ENCODE results near the gene PIP5K1B. TPM values are rescaled to one million over a fixed set of nuclear protein-coding genes. Genes with fewer than 3 reads are reported as not detected.

PIP5K1B gene
- total and polyA plus RNA-seq, 2 of the 13 experiments (the other 11 are each of a cell fraction or from before 2014, with no cell fraction given): 15.8 to 17.5 TPM

GRCh38 chr9:68739621-68740174 is 34.7 kb downstream of the PIP5K1B start (continued):
- TF ChIP-seq KIAA2018 (CRISPR knock-in tag; IDR thresholded peaks at IDR 0.05; ENCODE audit: borderline replicate concordance): no peak
- peak; percentile 50 for TF ChIP-seq ASH2L (IDR thresholded peaks at IDR 0.05; ENCODE audit: insufficient read length, low read depth, low read length)
- no peak for TF ChIP-seq HINFP (CRISPR knock-in tag; IDR thresholded peaks at IDR 0.05; ENCODE audit: low read depth)
- TF ChIP-seq TAF1 (CRISPR knock-in tag; IDR thresholded peaks at IDR 0.05): no peak
- TF ChIP-seq ZBTB46 (CRISPR knock-in tag; IDR thresholded peaks at IDR 0.05; ENCODE audit: borderline replicate concordance): no peak
- TF ChIP-seq ZNF577 (CRISPR knock-in tag; IDR thresholded peaks at IDR 0.05; ENCODE audit: borderline replicate concordance, low read depth): no peak
- TF ChIP-seq HHEX (CRISPR knock-in tag; IDR thresholded peaks at IDR 0.05): no peak
- TF ChIP-seq PRPF4 (IDR thresholded peaks at IDR 0.05; ENCODE audit: low read depth, low read length, poor library complexity, severe bottlenecking): no peak
- 0 out of 2 replicates have a peak, but pooled peaks have one; percentile 28 for TF ChIP-seq THAP7 (CRISPR knock-in tag; IDR thresholded peaks at IDR 0.05)
- no peak for TF ChIP-seq NFAT5 (CRISPR knock-in tag; IDR thresholded peaks at IDR 0.05)
